Loucy (cell line): ENCODE measurements around the gene VWDE.

Source experiments
- H2AFZ ChIP-seq: fragments of 200-600 bp; sonication (generic); 2 replicates; pipeline ENCODE4 v1.6.0; 2016; ENCODE audit warnings: antibody characterized with exemption, mild to moderate bottlenecking, low read length, moderate library complexity
- H3F3A ChIP-seq: fragments of 200-600 bp; 2 replicates; pipeline ENCODE4 v1.6.0; 2016; ENCODE audit warnings: antibody characterized with exemption, low read depth, mild to moderate bottlenecking
- H3K27me3 ChIP-seq: fragments of 200-600 bp; sonication (generic); 2 replicates; pipeline ENCODE4 v1.6.1; 2014; ENCODE audit warnings: low read length, mild to moderate bottlenecking; ENCODE audit not compliant: insufficient read depth, poor library complexity, severe bottlenecking
- H3K36me3 ChIP-seq: fragments of 200-600 bp; sonication (generic); 2 replicates; pipeline ENCODE4 v1.6.1; 2016; ENCODE audit warnings: low read length; ENCODE audit not compliant: insufficient read depth
- H3K4me1 ChIP-seq: fragments of 200-600 bp; sonication (generic); 2 replicates; pipeline ENCODE4 v1.5.1; 2014; ENCODE audit warnings: low read length, mild to moderate bottlenecking; ENCODE audit not compliant: insufficient read depth, poor library complexity, severe bottlenecking
- H3K4me2 ChIP-seq: fragments of 200-600 bp; sonication (generic); 2 replicates; pipeline ENCODE4 v1.6.0; 2014; ENCODE audit warnings: antibody characterized with exemption, low read length, low read depth, mild to moderate bottlenecking; ENCODE audit not compliant: poor library complexity, severe bottlenecking
- H3K4me3 ChIP-seq: fragments of 200-600 bp; sonication (generic); 2 replicates; pipeline ENCODE4 v1.5.1; 2014; ENCODE audit warnings: low read length, mild to moderate bottlenecking, mixed read lengths; ENCODE audit not compliant: poor library complexity, severe bottlenecking
- H3K79me2 ChIP-seq: fragments of 200-600 bp; sonication (generic); 2 replicates; pipeline ENCODE4 v1.6.1; 2014; ENCODE audit warnings: low read length; ENCODE audit not compliant: insufficient read depth
- H3K9ac ChIP-seq: fragments of 200-600 bp; sonication (generic); 2 replicates; pipeline ENCODE4 v1.6.0; 2014; ENCODE audit warnings: mild to moderate bottlenecking, low read depth, low read length, moderate library complexity; ENCODE audit not compliant: poor library complexity, severe bottlenecking
- H3K9me2 ChIP-seq: fragments of 200-600 bp; sonication (generic); replicated peaks from 2 replicates; pipeline ENCODE4 v1.6.1; 2016; ENCODE audit warnings: low read depth, low read length, mixed read lengths
- H3K9me3 ChIP-seq: fragments of 200-600 bp; sonication (generic); 2 replicates; pipeline ENCODE4 v1.6.1; 2014; ENCODE audit warnings: mild to moderate bottlenecking, antibody characterized with exemption, low read length, low read depth; ENCODE audit not compliant: insufficient read depth
- H4K20me1 ChIP-seq: fragments of 200-600 bp; sonication (generic); 2 replicates; pipeline ENCODE4 v1.6.0; 2014; ENCODE audit warnings: antibody characterized with exemption, low read length, mild to moderate bottlenecking; ENCODE audit not compliant: insufficient read depth, poor library complexity, severe bottlenecking
- EZH2phosphoT487 ChIP-seq: fragments of 200-600 bp; IDR thresholded peaks from 2 replicates; pipeline ENCODE4 v1.6.1; 2018; ENCODE audit warnings: antibody characterized with exemption, mild to moderate bottlenecking, moderate library complexity, borderline replicate concordance
- TF ChIP-seq, protein P1 (sequence below): fragments of 200-600 bp; sonication (generic); conservative IDR thresholded peaks from 2 replicates; pipeline ENCODE4 v1.5.1; 2014; ENCODE audit warnings: mild to moderate bottlenecking, antibody characterized with exemption, low read length

VWDE gene

DNA sequence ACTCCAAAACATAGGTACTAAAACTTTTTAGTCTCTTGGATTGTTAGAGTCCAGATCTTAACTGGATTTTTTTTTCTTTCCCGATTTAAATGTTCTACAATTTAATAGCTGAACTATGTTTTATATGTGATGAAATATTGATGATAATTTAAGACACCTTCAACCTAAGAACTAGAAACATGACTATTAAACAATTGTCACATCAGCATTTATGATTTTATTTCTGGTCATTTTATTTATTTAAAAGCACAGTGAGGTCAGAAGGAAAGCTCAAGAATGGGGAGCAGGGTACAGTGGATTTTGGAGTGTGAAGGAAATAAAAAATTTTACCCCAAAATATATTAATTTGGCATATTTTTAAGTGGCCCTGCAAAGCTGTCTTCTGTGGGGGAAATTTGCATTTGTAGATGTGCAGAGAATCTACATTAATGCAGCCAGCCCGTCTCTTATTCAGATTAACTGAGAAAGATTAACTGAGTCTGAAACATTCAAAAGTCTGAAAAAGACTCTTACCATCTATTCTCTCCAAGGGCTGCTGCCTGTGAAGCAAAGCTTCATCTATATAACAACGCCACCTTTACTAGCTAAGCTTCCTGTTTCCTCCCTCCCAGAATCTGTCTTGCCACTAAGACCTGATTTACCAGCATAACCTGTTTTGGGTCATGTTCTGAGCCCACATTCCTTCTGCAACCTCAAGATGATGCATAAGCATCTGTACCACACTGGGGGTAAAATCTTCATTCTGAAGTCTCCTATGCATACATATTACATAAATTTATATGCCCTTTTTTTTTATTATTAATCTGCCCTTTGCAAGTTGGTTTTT, 106.2 kb downstream of the VWDE start:
- H3K4me3 ChIP-seq, result no peak overlapping the region
- H3K4me2 ChIP-seq, result no peak overlapping the region
- H3K36me3 ChIP-seq, result no peaks in the 10 kb centered on the region
- H3F3A ChIP-seq, result no peaks in the 10 kb centered on the region
- no peaks in the 10 kb centered on the region for H3K79me2 ChIP-seq
- H3K27me3 ChIP-seq, result no peaks in the 10 kb centered on the region
- no peak overlapping the region for H2AFZ ChIP-seq
- no peak overlapping the region for H3K9ac ChIP-seq
- TF ChIP-seq, protein P1, sequence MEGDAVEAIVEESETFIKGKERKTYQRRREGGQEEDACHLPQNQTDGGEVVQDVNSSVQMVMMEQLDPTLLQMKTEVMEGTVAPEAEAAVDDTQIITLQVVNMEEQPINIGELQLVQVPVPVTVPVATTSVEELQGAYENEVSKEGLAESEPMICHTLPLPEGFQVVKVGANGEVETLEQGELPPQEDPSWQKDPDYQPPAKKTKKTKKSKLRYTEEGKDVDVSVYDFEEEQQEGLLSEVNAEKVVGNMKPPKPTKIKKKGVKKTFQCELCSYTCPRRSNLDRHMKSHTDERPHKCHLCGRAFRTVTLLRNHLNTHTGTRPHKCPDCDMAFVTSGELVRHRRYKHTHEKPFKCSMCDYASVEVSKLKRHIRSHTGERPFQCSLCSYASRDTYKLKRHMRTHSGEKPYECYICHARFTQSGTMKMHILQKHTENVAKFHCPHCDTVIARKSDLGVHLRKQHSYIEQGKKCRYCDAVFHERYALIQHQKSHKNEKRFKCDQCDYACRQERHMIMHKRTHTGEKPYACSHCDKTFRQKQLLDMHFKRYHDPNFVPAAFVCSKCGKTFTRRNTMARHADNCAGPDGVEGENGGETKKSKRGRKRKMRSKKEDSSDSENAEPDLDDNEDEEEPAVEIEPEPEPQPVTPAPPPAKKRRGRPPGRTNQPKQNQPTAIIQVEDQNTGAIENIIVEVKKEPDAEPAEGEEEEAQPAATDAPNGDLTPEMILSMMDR, result no peak
- TF ChIP-seq EZH2phosphoT487, result no peak
- no peaks in the 10 kb centered on the region for H4K20me1 ChIP-seq
- H3K9me3 ChIP-seq, result no peaks in the 10 kb centered on the region
- no peaks in the 10 kb centered on the region for H3K4me1 ChIP-seq
- no peaks in the 10 kb centered on the region for H3K9me2 ChIP-seq

GRCh38 chr7:12296051-12296570, 107.6 kb downstream of the VWDE start:
- Histone ChIP-seq H3K36me3 (no peaks in the 10 kb centered on the region), H3K4me3 (no peak overlapping the region), H3K9me3 (peaks cover 5% of the 10 kb centered on the region; the same call in 1 of the 2 replicates), H3K9ac (no peak overlapping the region), H3K9me2 (no peaks in the 10 kb centered on the region), H3K79me2 (no peaks in the 10 kb centered on the region), H3K4me2 (no peak overlapping the region), H2AFZ (no peak overlapping the region), H3K27me3 (no peaks in the 10 kb centered on the region), H4K20me1 (no peaks in the 10 kb centered on the region), H3F3A (no peaks in the 10 kb centered on the region), H3K4me1 (no peaks in the 10 kb centered on the region)
- TF ChIP-seq, protein P1, result no peak
- TF ChIP-seq EZH2phosphoT487, result no peak

- Histone ChIP-seq H2AFZ (no peak overlapping the region), H3K4me2 (no peak overlapping the region), H4K20me1 (no peaks in the 10 kb centered on the region), H3K9me3 (peaks cover 6% of the 10 kb centered on the region; the same call in 1 of the 2 replicates), H3K36me3 (no peaks in the 10 kb centered on the region), H3K4me1 (no peaks in the 10 kb centered on the region), H3K4me3 (no peak overlapping the region), H3K9me2 (no peaks in the 10 kb centered on the region), H3F3A (no peaks in the 10 kb centered on the region), H3K9ac (no peak overlapping the region), H3K27me3 (no peaks in the 10 kb centered on the region), H3K79me2 (no peaks in the 10 kb centered on the region)
- no peak for TF ChIP-seq EZH2phosphoT487
- TF ChIP-seq, protein P1, result no peak
These were observed 109.0 kb downstream of the VWDE start for GRCh38 chr7:12294701-12295100.
